IMR-90 (cell line): ENCODE results near the gene VRK2. TPM values are rescaled to one million over a fixed set of nuclear protein-coding genes. Genes with fewer than 3 reads are reported as not detected.
A peak's percentile ranks its signal among the peaks of the same experiment; 100 is the strongest.

Source experiments
- ATAC-seq: fragments of 200-7000 bp; cut with Tn5 transposase; 2 replicates; pipeline ENCODE4 v1.9.1; 2020; ENCODE audit warnings: low read depth, mild to moderate bottlenecking, moderate library complexity
- BruUV-seq: library from RNA; stranded (reverse); fragments of 400-500 nt; replicated peaks from 2 replicates; lab custom pipeline; 2021; lab: Mats Ljungman, UMichigan
- CTCF ChIA-PET: fragments of 300-600 bp; formaldehyde crosslinking; extraction: SDS; loops from one replicate; lab custom pipeline; 2021; ENCODE audit warnings: antibody characterized with exemption; lab: Yijun Ruan, JAX
- POLR2A ChIA-PET: fragments of 300-600 bp; sonication (Branson Sonifier 250); formaldehyde crosslinking; loops from one replicate; lab custom pipeline; 2022; ENCODE audit warnings: antibody characterized with exemption; ENCODE audit not compliant: unreplicated experiment; lab: Charles Lee
- DNase-seq: peaks from one replicate; pipeline ENCODE4 v3.0.0; 2013
- H2AFZ ChIP-seq: replicated peaks from 2 replicates; pipeline ENCODE3; 2013; ENCODE audit warnings: low read length, mild to moderate bottlenecking; ENCODE audit not compliant: poor library complexity
- H2AK5ac ChIP-seq: 2 replicates; pipeline ENCODE4 v1.6.1; 2013; ENCODE audit warnings: low read depth, low read length, inconsistent platforms
- H2AK9ac ChIP-seq: replicated peaks from 2 replicates; pipeline ENCODE3; 2013; ENCODE audit warnings: mild to moderate bottlenecking, low read depth, low read length, moderate library complexity; ENCODE audit not compliant: poor library complexity
- H2BK120ac ChIP-seq: 2 replicates; pipeline ENCODE4 v1.6.1; 2013; ENCODE audit warnings: low read depth, low read length, inconsistent platforms
- H2BK15ac ChIP-seq: 3 replicates; pipeline ENCODE4 v1.6.1; 2013; ENCODE audit warnings: low read depth, low read length, inconsistent platforms
- H2BK20ac ChIP-seq: 2 replicates; pipeline ENCODE4 v1.6.1; 2013; ENCODE audit warnings: low read depth, mild to moderate bottlenecking, inconsistent platforms, low read length, moderate library complexity
- H2BK5ac ChIP-seq: 2 replicates; pipeline ENCODE4 v1.6.1; 2013; ENCODE audit warnings: mild to moderate bottlenecking, low read depth, low read length, inconsistent platforms; ENCODE audit not compliant: poor library complexity, severe bottlenecking
- H3K14ac ChIP-seq: replicated peaks from 2 replicates; pipeline ENCODE4 v1.6.1; 2013; ENCODE audit warnings: low read depth, low read length, inconsistent platforms
- H3K18ac ChIP-seq: 2 replicates; pipeline ENCODE4 v1.6.1; 2013; ENCODE audit warnings: low read depth, low read length, control low read depth
- H3K23ac ChIP-seq: 2 replicates; pipeline ENCODE4 v1.6.1; 2013; ENCODE audit warnings: low read depth, low read length, inconsistent platforms
- H3K27ac ChIP-seq: 2 replicates; pipeline ENCODE4 v1.5.1; 2013; ENCODE audit warnings: mild to moderate bottlenecking, control low read depth, low read length; ENCODE audit not compliant: insufficient read depth
- H3K27me3 ChIP-seq: 2 replicates; pipeline ENCODE4 v1.6.1; 2013; ENCODE audit warnings: low read length; ENCODE audit not compliant: control insufficient read depth, insufficient read depth
- H3K36me3 ChIP-seq: 2 replicates; pipeline ENCODE4 v1.6.1; 2013; ENCODE audit warnings: low read length, mixed read lengths; ENCODE audit not compliant: control insufficient read depth, insufficient read depth
- H3K4ac ChIP-seq: 2 replicates; pipeline ENCODE4 v1.6.1; 2013; ENCODE audit warnings: low read depth, low read length, inconsistent platforms
- H3K4me1 ChIP-seq: 2 replicates; pipeline ENCODE4 v1.6.1; 2013; ENCODE audit warnings: low read length, mixed read lengths; ENCODE audit not compliant: control insufficient read depth, insufficient read depth
- H3K4me2 ChIP-seq: 2 replicates; pipeline ENCODE4 v1.6.1; 2013; ENCODE audit warnings: low read depth, mild to moderate bottlenecking, control low read depth, low read length, moderate library complexity
- H3K4me3 ChIP-seq: 2 replicates; pipeline ENCODE4 v1.5.1; 2013; ENCODE audit warnings: low read depth, mild to moderate bottlenecking, control low read depth, low read length, moderate library complexity; ENCODE audit not compliant: insufficient read depth
- H3K56ac ChIP-seq: 2 replicates; pipeline ENCODE4 v1.6.1; 2013; ENCODE audit warnings: low read length, inconsistent platforms; ENCODE audit not compliant: insufficient read depth; ENCODE audit errors: extremely low read depth
- H3K79me1 ChIP-seq, 2 experiments: 2 replicates each; pipeline ENCODE4 v1.6.1; 2013; ENCODE audit warnings: low read length in 2 of 2, inconsistent platforms in 1 of 2, low read depth in 1 of 2
- H3K9ac ChIP-seq: 2 replicates; pipeline ENCODE4 v1.6.1; 2013; ENCODE audit warnings: low read depth, low read length, control low read depth
- H3K9me1 ChIP-seq: 2 replicates; pipeline ENCODE4 v1.6.1; 2013; ENCODE audit warnings: low read length, inconsistent platforms; ENCODE audit not compliant: insufficient read depth
- H3K9me3 ChIP-seq: 2 replicates; pipeline ENCODE4 v1.6.1; 2013; ENCODE audit warnings: low read length; ENCODE audit not compliant: control insufficient read depth, insufficient read depth
- H4K20me1 ChIP-seq: 2 replicates; pipeline ENCODE4 v1.6.1; 2013; ENCODE audit warnings: low read length, inconsistent platforms; ENCODE audit not compliant: insufficient read depth
- H4K5ac ChIP-seq: 2 replicates; pipeline ENCODE4 v1.6.1; 2013; ENCODE audit warnings: mild to moderate bottlenecking, low read depth, low read length, control low read depth
- H4K8ac ChIP-seq, 2 experiments: 2 replicates each; pipeline ENCODE4 v1.6.1; 2013; ENCODE audit warnings: low read depth in 2 of 2, low read length in 2 of 2, control low read depth in 1 of 2, inconsistent platforms in 1 of 2
- H4K91ac ChIP-seq: 2 replicates; pipeline ENCODE4 v1.6.1; 2013; ENCODE audit warnings: low read depth, low read length, inconsistent platforms; ENCODE audit not compliant: insufficient read depth
- ELK1 ChIP-seq: fragments of 150-350 bp; IDR thresholded peaks from 2 replicates; pipeline ENCODE4 v1.6.1; 2016; ENCODE audit warnings: low read depth, mild to moderate bottlenecking, low read length, moderate library complexity, borderline replicate concordance
- FOS ChIP-seq: fragments of 150-350 bp; IDR thresholded peaks from 2 replicates; pipeline ENCODE4 v1.6.1; 2016; ENCODE audit warnings: low read depth, low read length
- MXI1 ChIP-seq: IDR thresholded peaks from 2 replicates; pipeline ENCODE4 v1.6.1; 2012; ENCODE audit warnings: low read depth, mild to moderate bottlenecking, low read length, moderate library complexity, borderline replicate concordance
- dilution Hi-C: fragments of 300-500 bp; cut with HindIII; formaldehyde crosslinking; loops from one replicate; pipeline ENCODE4 v1.14.3; 2018; ENCODE audit warnings: low sequenced_read_pairs; ENCODE audit not compliant: unreplicated experiment
- in situ Hi-C: fragments of 300-500 bp; cut with MboI; formaldehyde crosslinking; loops from 3 replicates; pipeline ENCODE4 v1.14.3; 2019; ENCODE audit warnings: low sequenced_read_pairs, inconsistent platforms, mixed read lengths
- intact Hi-C: fragments of 100-400 bp; cut with micrococcal nuclease; formaldehyde crosslinking; loops from 2 replicates; pipeline ENCODE4 v1.10.0; 2022
- polyA plus RNA-seq, 3 experiments: library from polyadenylated mRNA; depleted of rRNA; stranded (reverse); fragments of >200 nt; gene quantifications; 2 replicates each; pipeline ENCODE4 v1.2.3, GENCODE V29; 2012; ENCODE audit warnings: low replicate concordance in 1 of 3
- total RNA-seq: library from RNA; depleted of rRNA; stranded (reverse); fragments of >200 nt; gene quantifications from 2 replicates; pipeline ENCODE4 v1.2.3, GENCODE V29; 2012

VRK2 gene
- total and polyA plus RNA-seq, 2 of the 4 experiments (the other 2 are of a cell fraction) = 12.2 to 22.8 TPM

GRCh38 chr2:58131191-58132011 lies 84.8 kb downstream of the VRK2 start (continued):
- no peak for TF ChIP-seq ELK1

- no peak overlapping the region for H3K23ac ChIP-seq
- H4K91ac ChIP-seq = no peak overlapping the region
- peaks cover 0 to 6% of the 10 kb centered on the region in 2 experiments; a peak in 1 of 4 replicates for H3K79me1 ChIP-seq
- DNase-seq (peak; percentile 54), ATAC-seq (peak; percentile 64)
- no peak overlapping the region for H3K56ac ChIP-seq
- H2AK5ac ChIP-seq = no peak overlapping the region
- H3K4me1 ChIP-seq = peaks cover 6% of the 10 kb centered on the region
- H2BK15ac ChIP-seq = no peak overlapping the region
- H2BK5ac ChIP-seq = no peak overlapping the region
- H3K27ac ChIP-seq = no peak overlapping the region
- no peak overlapping the region for H3K4me3 ChIP-seq
- no peak overlapping the region for H4K5ac ChIP-seq
- dilution Hi-C loops (no loop called here), intact Hi-C loops (loop anchor here (5.0 kb wide), 1 partner anchor 371 kb away; no protein-coding TSS in a partner anchor), in situ Hi-C loops (loop anchor here (25.0 kb wide), 1 partner anchor 304 kb away; no protein-coding TSS in a partner anchor)
- H3K14ac ChIP-seq = no peak overlapping the region
- H4K20me1 ChIP-seq = no peaks in the 10 kb centered on the region
- no peak overlapping the region for H3K4me2 ChIP-seq
- no TSS peak for BruUV-seq
- H3K36me3 ChIP-seq = peaks cover 2% of the 10 kb centered on the region; the same call in 1 of the 2 replicates
- ChIA-PET POLR2A (no interaction called here), CTCF (no interaction called here)
- no peaks in the 10 kb centered on the region for H3K27me3 ChIP-seq
- H4K8ac ChIP-seq = no peak overlapping the region
- TF ChIP-seq FOS = peak; percentile 16; the same call in 1 of the 2 replicates
- TF ChIP-seq MXI1 = no peak
- H2AK9ac ChIP-seq = no peak overlapping the region
- no peak overlapping the region for H3K4ac ChIP-seq
- H3K9me3 ChIP-seq = no peaks in the 10 kb centered on the region
- no peaks in the 10 kb centered on the region for H3K9me1 ChIP-seq
- no peak overlapping the region for H3K18ac ChIP-seq
- no peak overlapping the region for H3K9ac ChIP-seq
- H2BK120ac ChIP-seq = no peak overlapping the region
- no peak overlapping the region for H2BK20ac ChIP-seq
- H2AFZ ChIP-seq = no peak overlapping the region
These were observed 86.8 kb downstream of the VRK2 start for GRCh38 chr2:58133395-58133794.
